Measurements from ENCODE around the gene DPH2.

Gene DPH2

GRCh38 chr1:43978264-43978550 lies 8.4 kb downstream of the DPH2 start:
- H3K4me3 ChIP-seq (ENCODE audit: low read length) = peak overlapping the region; percentile 86
- H3K9me2 ChIP-seq (replicated peaks; ENCODE audit: control insufficient read depth, low read length) = no peaks in the 10 kb centered on the region
- no peaks in the 10 kb centered on the region for H3K27me3 ChIP-seq (ENCODE audit: control insufficient read depth, low read length)
- H3K36me3 ChIP-seq (ENCODE audit: control insufficient read depth, low read length) = peaks cover 60% of the 10 kb centered on the region
- peak overlapping the region; percentile 30; the same call in 1 of the 2 replicates for H3K27ac ChIP-seq (ENCODE audit: low read depth, low read length)
- peaks cover 56% of the 10 kb centered on the region for H3K4me1 ChIP-seq (ENCODE audit: control insufficient read depth, low read length)
- peaks cover 74% of the 10 kb centered on the region for H3K79me2 ChIP-seq (ENCODE audit: control insufficient read depth, low read length)
- peaks cover 10% of the 10 kb centered on the region; the same call in 1 of the 2 replicates for H4K20me1 ChIP-seq (ENCODE audit: control insufficient read depth, insufficient read depth, low read depth, low read length)
- H3K4me2 ChIP-seq (ENCODE audit: low read length) = peak overlapping the region; percentile 78
- H3F3A ChIP-seq (ENCODE audit: control insufficient read depth, insufficient read depth) = peaks cover 17% of the 10 kb centered on the region
- TF ChIP-seq EZH2phosphoT487 (IDR thresholded peaks at IDR 0.05; ENCODE audit: borderline replicate concordance, low read length) (no peak), CTCF (IDR thresholded peaks at IDR 0.05; ENCODE audit: low read depth, low read length, poor library complexity, severe bottlenecking) (no peak)
- no peaks in the 10 kb centered on the region for H3K9me3 ChIP-seq (ENCODE audit: control insufficient read depth, insufficient read depth, low read length)

- peaks cover 10% of the 10 kb centered on the region; the same call in 1 of the 2 replicates for H4K20me1 ChIP-seq (ENCODE audit: control insufficient read depth, insufficient read depth, low read depth, low read length)
- H3F3A ChIP-seq (ENCODE audit: control insufficient read depth, insufficient read depth) = peaks cover 12% of the 10 kb centered on the region
- H3K4me3 ChIP-seq (ENCODE audit: low read length) = peak within 1 kb of the TSS; percentile 94
- H3K27me3 ChIP-seq (ENCODE audit: control insufficient read depth, low read length) = no peaks in the 10 kb centered on the region
- peaks cover 52% of the 10 kb centered on the region for H3K4me1 ChIP-seq (ENCODE audit: control insufficient read depth, low read length)
- H3K9me3 ChIP-seq (ENCODE audit: control insufficient read depth, insufficient read depth, low read length) = no peaks in the 10 kb centered on the region
- no peak for TF ChIP-seq CTCF (IDR thresholded peaks at IDR 0.05; ENCODE audit: low read depth, low read length, poor library complexity, severe bottlenecking)
- TF ChIP-seq EZH2phosphoT487 (IDR thresholded peaks at IDR 0.05; ENCODE audit: borderline replicate concordance, low read length) = no peak
- peaks cover 55% of the 10 kb centered on the region for H3K36me3 ChIP-seq (ENCODE audit: control insufficient read depth, low read length)
- peak within 1 kb of the TSS; percentile 30; the same call in 1 of the 2 replicates for H3K27ac ChIP-seq (ENCODE audit: low read depth, low read length)
- peak within 1 kb of the TSS; percentile 94 for H3K4me2 ChIP-seq (ENCODE audit: low read length)
- H3K79me2 ChIP-seq (ENCODE audit: control insufficient read depth, low read length) = peaks cover 76% of the 10 kb centered on the region
- no peaks in the 10 kb centered on the region for H3K9me2 ChIP-seq (replicated peaks; ENCODE audit: control insufficient read depth, low read length)
These were observed 8.9 kb downstream of the DPH2 start, which contains the start of gene B4GALT2 for GRCh38 chr1:43978551-43979260. Gene B4GALT2, plus strand, starts transcription at chr1:43979210. Its CDS starts 1,951 bp downstream, at chr1:43981161.

GRCh38 chr1:43979261-43979527 lies 9.4 kb downstream of the DPH2 start:
- no peaks in the 10 kb centered on the region for H3K27me3 ChIP-seq (ENCODE audit: control insufficient read depth, low read length)
- H3F3A ChIP-seq (ENCODE audit: control insufficient read depth, insufficient read depth) = peaks cover 8% of the 10 kb centered on the region
- peaks cover 47% of the 10 kb centered on the region for H3K4me1 ChIP-seq (ENCODE audit: control insufficient read depth, low read length)
- no peaks in the 10 kb centered on the region for H3K9me2 ChIP-seq (replicated peaks; ENCODE audit: control insufficient read depth, low read length)
- no peak for TF ChIP-seq EZH2phosphoT487 (IDR thresholded peaks at IDR 0.05; ENCODE audit: borderline replicate concordance, low read length)
- TF ChIP-seq CTCF (IDR thresholded peaks at IDR 0.05; ENCODE audit: low read depth, low read length, poor library complexity, severe bottlenecking) = no peak
- no peak overlapping the region for H3K27ac ChIP-seq (ENCODE audit: low read depth, low read length)
- peaks cover 76% of the 10 kb centered on the region for H3K79me2 ChIP-seq (ENCODE audit: control insufficient read depth, low read length)
- H3K36me3 ChIP-seq (ENCODE audit: control insufficient read depth, low read length) = peaks cover 52% of the 10 kb centered on the region
- H3K9me3 ChIP-seq (ENCODE audit: control insufficient read depth, insufficient read depth, low read length) = no peaks in the 10 kb centered on the region
- H3K4me2 ChIP-seq (ENCODE audit: low read length) = peak overlapping the region; percentile 94
- H3K4me3 ChIP-seq (ENCODE audit: low read length) = peak overlapping the region; percentile 94
- peaks cover 10% of the 10 kb centered on the region; the same call in 1 of the 2 replicates for H4K20me1 ChIP-seq (ENCODE audit: control insufficient read depth, insufficient read depth, low read depth, low read length)
